ENCODE data around the gene PRCD.

The PRCD gene

DNA sequence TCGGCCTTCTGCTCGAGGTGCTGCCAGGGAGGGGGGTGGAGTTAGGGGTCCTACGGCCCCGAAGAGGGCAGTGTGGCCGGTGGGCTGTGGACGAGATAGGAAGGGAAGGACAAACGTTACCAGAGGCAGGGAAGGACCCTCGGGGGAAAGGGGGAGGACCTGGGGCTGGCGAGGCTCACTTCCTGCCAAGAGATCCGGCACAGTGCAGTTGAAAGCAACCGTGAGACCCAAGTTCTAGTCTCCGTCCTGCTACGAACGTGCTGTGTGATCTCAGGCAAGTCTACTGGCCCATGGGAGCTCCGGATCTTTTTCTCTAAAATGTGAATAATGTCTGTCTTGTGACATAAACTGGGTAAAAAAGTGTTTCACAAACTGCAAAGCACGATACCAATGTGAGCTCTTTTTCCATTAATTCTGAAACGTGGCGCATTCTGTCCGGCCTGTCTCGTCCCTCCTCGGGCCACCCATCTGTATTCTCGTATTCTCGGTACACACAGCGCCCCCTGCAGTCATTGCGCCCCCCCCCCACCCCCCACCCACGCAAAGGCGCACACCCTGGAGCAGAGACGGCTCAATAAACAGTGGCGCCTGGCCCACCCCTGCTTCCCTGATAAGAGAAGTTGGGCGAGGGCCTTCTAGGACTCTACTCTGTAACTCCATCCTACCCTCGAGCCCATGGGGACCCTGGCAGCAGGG lies 11.2 kb upstream of the PRCD start:
- no peak overlapping the region for H3K4me2 ChIP-seq (ENCODE audit: low read length)

GRCh38 chr17:76529224-76530094 lies 10.4 kb upstream of the PRCD start:
- Histone ChIP-seq H3K4me3 (ENCODE audit: low read depth, low read length) (no peak overlapping the region), H4K12ac (ENCODE audit: low read depth, low read length) (peak overlapping the region; percentile 26), H3K4me1 (ENCODE audit: control insufficient read depth in 1 of 2, insufficient read depth in 2 of 2, low read length in 2 of 2) (peaks cover 44 to 46% of the 10 kb centered on the region in 2 experiments), H4K8ac (ENCODE audit: low read depth, low read length) (peak overlapping the region; percentile 56), H3K36me3 (ENCODE audit: control insufficient read depth in 1 of 2, insufficient read depth in 2 of 2, low read length in 2 of 2) (no peaks in the 10 kb centered on the region), H2AK5ac (ENCODE audit: low read length) (peak overlapping the region; percentile 36), H2BK12ac (ENCODE audit: low read length) (peak overlapping the region; percentile 62), H4K91ac (ENCODE audit: low read depth, low read length) (peak overlapping the region; percentile 84), H3K79me1 (ENCODE audit: low read length) (peaks cover 23% of the 10 kb centered on the region), H3K79me2 (ENCODE audit: control insufficient read depth, insufficient read depth, low read length, poor library complexity) (peaks cover 2% of the 10 kb centered on the region), H3K4me2 (ENCODE audit: low read length) (peak overlapping the region; percentile 23), H2BK5ac (ENCODE audit: low read depth, low read length, poor library complexity) (peak overlapping the region; percentile 42), H2AFZ (ENCODE audit: insufficient read depth, low read length, poor library complexity) (peak overlapping the region; percentile 30), H3K9ac (ENCODE audit: low read length) (no peak overlapping the region), H3K14ac (ENCODE audit: low read length) (peak overlapping the region; percentile 56), H3K9me3 (ENCODE audit: insufficient read depth, low read depth, low read length) (no peaks in the 10 kb centered on the region), H3K4ac (ENCODE audit: low read depth, low read length) (peak overlapping the region; percentile 32), H3K18ac (ENCODE audit: low read length) (peak overlapping the region; percentile 66), H3K27me3 (ENCODE audit: insufficient read depth, low read length) (no peaks in the 10 kb centered on the region), H3K23ac (ENCODE audit: low read length) (no peak overlapping the region), H2BK120ac (ENCODE audit: insufficient read depth, low read length, poor library complexity) (peak overlapping the region; percentile 74), H3K27ac (ENCODE audit: low read depth, low read length) (peak overlapping the region; percentile 24)
- no CpG with 5 or more reads among the region's 20 CpGs for WGBS (ENCODE audit: extremely low coverage, insufficient coverage, insufficient read length)
- DNase-seq, result no peak

More for the DNA sequence above, 11.2 kb upstream of the PRCD start:
- Histone ChIP-seq H3K27me3 (ENCODE audit: insufficient read depth, low read length) (no peaks in the 10 kb centered on the region), H2AK5ac (ENCODE audit: low read length) (peak overlapping the region; percentile 23), H3K23ac (ENCODE audit: low read length) (no peak overlapping the region), H3K18ac (ENCODE audit: low read length) (peak overlapping the region; percentile 25), H3K36me3 (ENCODE audit: control insufficient read depth in 1 of 2, insufficient read depth in 2 of 2, low read length in 2 of 2) (no peaks in the 10 kb centered on the region), H3K14ac (ENCODE audit: low read length) (no peak overlapping the region), H3K27ac (ENCODE audit: low read depth, low read length) (no peak overlapping the region), H2BK12ac (ENCODE audit: low read length) (peak overlapping the region; percentile 55), H4K12ac (ENCODE audit: low read depth, low read length) (no peak overlapping the region), H3K9ac (ENCODE audit: low read length) (no peak overlapping the region), H4K8ac (ENCODE audit: low read depth, low read length) (no peak overlapping the region), H3K4ac (ENCODE audit: low read depth, low read length) (no peak overlapping the region), H3K4me3 (ENCODE audit: low read depth, low read length) (no peak overlapping the region), H2AFZ (ENCODE audit: insufficient read depth, low read length, poor library complexity) (no peak overlapping the region), H2BK5ac (ENCODE audit: low read depth, low read length, poor library complexity) (no peak overlapping the region), H4K91ac (ENCODE audit: low read depth, low read length) (peak overlapping the region; percentile 16), H2BK120ac (ENCODE audit: insufficient read depth, low read length, poor library complexity) (peak overlapping the region; percentile 36), H3K9me3 (ENCODE audit: insufficient read depth, low read depth, low read length) (no peaks in the 10 kb centered on the region), H3K4me1 (ENCODE audit: control insufficient read depth in 1 of 2, insufficient read depth in 2 of 2, low read length in 2 of 2) (peaks cover 44 to 46% of the 10 kb centered on the region in 2 experiments), H3K79me1 (ENCODE audit: low read length) (peaks cover 23% of the 10 kb centered on the region), H3K79me2 (ENCODE audit: control insufficient read depth, insufficient read depth, low read length, poor library complexity) (peaks cover 2% of the 10 kb centered on the region)
- no peak for DNase-seq
- WGBS (ENCODE audit: extremely low coverage, insufficient coverage, insufficient read length), result no CpG with 5 or more reads among the region's 31 CpGs

DNA sequence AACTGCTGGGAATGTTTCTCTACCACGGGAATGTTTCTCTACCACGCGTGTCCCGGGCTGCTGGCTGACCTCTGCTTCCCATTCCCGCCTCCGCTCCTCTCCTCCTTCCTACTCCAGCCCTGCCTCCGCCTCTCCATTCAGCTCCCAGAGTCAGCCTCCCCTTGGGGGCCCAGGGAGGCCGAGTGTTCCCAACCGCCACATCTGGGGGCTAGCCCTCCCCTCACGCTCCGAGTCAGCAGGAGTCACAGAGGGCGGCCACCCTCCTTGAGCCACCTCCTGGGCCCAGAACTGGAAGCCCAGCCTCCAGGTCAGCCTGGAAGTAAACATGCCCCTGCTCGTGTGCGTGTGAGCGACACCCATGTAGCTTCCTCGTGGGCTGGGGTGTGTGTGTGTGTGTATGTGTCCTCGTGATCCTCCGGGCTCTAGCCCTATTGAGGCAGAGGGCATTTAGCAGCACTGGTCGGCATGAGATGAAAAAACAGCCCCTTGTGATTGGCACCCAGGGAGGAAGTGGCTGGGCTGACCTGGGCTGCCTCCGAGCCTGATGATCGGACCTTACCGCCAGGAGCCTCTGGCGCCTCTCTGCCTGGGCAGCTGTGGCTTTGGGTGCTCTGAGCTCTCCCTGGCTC lies 9.6 kb upstream of the PRCD start:
- no peak for DNase-seq
- peak overlapping the region; percentile 36 for H3K18ac ChIP-seq (ENCODE audit: low read length)
- peaks cover 2% of the 10 kb centered on the region for H3K79me2 ChIP-seq (ENCODE audit: control insufficient read depth, insufficient read depth, low read length, poor library complexity)
- no peaks in the 10 kb centered on the region for H3K27me3 ChIP-seq (ENCODE audit: insufficient read depth, low read length)
- no CpG with 5 or more reads among the region's 23 CpGs for WGBS (ENCODE audit: extremely low coverage, insufficient coverage, insufficient read length)
- H2BK120ac ChIP-seq (ENCODE audit: insufficient read depth, low read length, poor library complexity), result peak overlapping the region; percentile 55
- H3K4me1 ChIP-seq (ENCODE audit: control insufficient read depth in 1 of 2, insufficient read depth in 2 of 2, low read length in 2 of 2), result peaks cover 39 to 47% of the 10 kb centered on the region in 2 experiments
- H3K79me1 ChIP-seq (ENCODE audit: low read length), result peaks cover 23% of the 10 kb centered on the region
- H3K27ac ChIP-seq (ENCODE audit: low read depth, low read length), result peak overlapping the region; percentile 24
- H3K4ac ChIP-seq (ENCODE audit: low read depth, low read length), result peak overlapping the region; percentile 13
- H2AFZ ChIP-seq (ENCODE audit: insufficient read depth, low read length, poor library complexity), result peak overlapping the region; percentile 14
- peak overlapping the region; percentile 84 for H4K91ac ChIP-seq (ENCODE audit: low read depth, low read length)
- H3K23ac ChIP-seq (ENCODE audit: low read length), result no peak overlapping the region
- H3K4me3 ChIP-seq (ENCODE audit: low read depth, low read length), result no peak overlapping the region
- peak overlapping the region; percentile 1 for H3K4me2 ChIP-seq (ENCODE audit: low read length)
- H3K9me3 ChIP-seq (ENCODE audit: insufficient read depth, low read depth, low read length), result no peaks in the 10 kb centered on the region
- H2BK12ac ChIP-seq (ENCODE audit: low read length), result peak overlapping the region; percentile 85
- peak overlapping the region; percentile 56 for H4K8ac ChIP-seq (ENCODE audit: low read depth, low read length)
- peak overlapping the region; percentile 56 for H3K14ac ChIP-seq (ENCODE audit: low read length)
- H2AK5ac ChIP-seq (ENCODE audit: low read length), result peak overlapping the region; percentile 59
- peak overlapping the region; percentile 44 for H4K12ac ChIP-seq (ENCODE audit: low read depth, low read length)
- peak overlapping the region; percentile 42 for H2BK5ac ChIP-seq (ENCODE audit: low read depth, low read length, poor library complexity)
- no peaks in the 10 kb centered on the region for H3K36me3 ChIP-seq (ENCODE audit: control insufficient read depth in 1 of 2, insufficient read depth in 2 of 2, low read length in 2 of 2)
- H3K9ac ChIP-seq (ENCODE audit: low read length), result no peak overlapping the region

- Histone ChIP-seq H3K27me3 (ENCODE audit: insufficient read depth, low read length) (peaks cover under 1% of the 10 kb centered on the region), H3K4me1 (ENCODE audit: control insufficient read depth in 1 of 2, insufficient read depth in 2 of 2, low read length in 2 of 2) (peaks cover 39 to 46% of the 10 kb centered on the region in 2 experiments), H3K14ac (ENCODE audit: low read length) (peak overlapping the region; percentile 44), H4K12ac (ENCODE audit: low read depth, low read length) (no peak overlapping the region), H2BK5ac (ENCODE audit: low read depth, low read length, poor library complexity) (no peak overlapping the region), H3K9ac (ENCODE audit: low read length) (no peak overlapping the region), H3K27ac (ENCODE audit: low read depth, low read length) (no peak overlapping the region), H3K4me3 (ENCODE audit: low read depth, low read length) (no peak overlapping the region), H2BK12ac (ENCODE audit: low read length) (peak overlapping the region; percentile 85), H3K9me3 (ENCODE audit: insufficient read depth, low read depth, low read length) (no peaks in the 10 kb centered on the region), H3K4me2 (ENCODE audit: low read length) (no peak overlapping the region), H4K91ac (ENCODE audit: low read depth, low read length) (peak overlapping the region; percentile 84), H3K36me3 (ENCODE audit: control insufficient read depth in 1 of 2, insufficient read depth in 2 of 2, low read length in 2 of 2) (no peaks in the 10 kb centered on the region), H4K8ac (ENCODE audit: low read depth, low read length) (peak overlapping the region; percentile 56), H3K23ac (ENCODE audit: low read length) (no peak overlapping the region), H3K4ac (ENCODE audit: low read depth, low read length) (no peak overlapping the region), H3K79me2 (ENCODE audit: control insufficient read depth, insufficient read depth, low read length, poor library complexity) (peaks cover 2% of the 10 kb centered on the region), H2AFZ (ENCODE audit: insufficient read depth, low read length, poor library complexity) (no peak overlapping the region), H2BK120ac (ENCODE audit: insufficient read depth, low read length, poor library complexity) (peak overlapping the region; percentile 55), H2AK5ac (ENCODE audit: low read length) (peak overlapping the region; percentile 62), H3K18ac (ENCODE audit: low read length) (peak overlapping the region; percentile 36), H3K79me1 (ENCODE audit: low read length) (peaks cover 23% of the 10 kb centered on the region)
- WGBS (ENCODE audit: extremely low coverage, insufficient coverage, insufficient read length), result no CpG with 5 or more reads among the region's 32 CpGs
- no peak for DNase-seq
Observed at GRCh38 chr17:76530811-76531485, 8.9 kb upstream of the PRCD start.

Data from trophoblast cell (in vitro differentiated cells and primary cell).